Endothelial cell (in vitro differentiated cells): ENCODE data around the gene CCDC175. TPM values are rescaled to one million over a fixed set of nuclear protein-coding genes. Genes with fewer than 3 reads are reported as not detected.

Experiments
- total RNA-seq: library from RNA; stranded (reverse); fragmentation: NEBNext Ultra II Directional; extraction: Animal tissue kit (Norgen Biotek cat#: 25700); gene quantifications from one replicate; pipeline ENCODE4 v1.2.1, GENCODE V29; 2021; ENCODE audit not compliant: unreplicated experiment

The CCDC175 gene
- total RNA-seq, 1 donor from 2014 or later, result not detected

Other genes starting within 250 kb of the CCDC175 start
- gene GPR135, start 111.4 kb downstream of the CCDC175 start, total RNA-seq, result 1.5 TPM
- gene L3HYPDH, start 92.4 kb downstream of the CCDC175 start, total RNA-seq, result 11.4 TPM
- 36.5 TPM for gene JKAMP, start 92.3 kb downstream of the CCDC175 start, total RNA-seq